ENCODE data around the gene LRRC4C. TPM values are rescaled to one million over a fixed set of nuclear protein-coding genes. Genes with fewer than 3 reads are reported as not detected.
"Not testable (repeated sequence)": the region's sequence is repeated elsewhere in the genome, so short reads cannot be mapped to it uniquely, and the experiment has no call there.

LRRC4C gene
- total RNA-seq, 1 experiment from 2014 or later = not detected

DNA sequence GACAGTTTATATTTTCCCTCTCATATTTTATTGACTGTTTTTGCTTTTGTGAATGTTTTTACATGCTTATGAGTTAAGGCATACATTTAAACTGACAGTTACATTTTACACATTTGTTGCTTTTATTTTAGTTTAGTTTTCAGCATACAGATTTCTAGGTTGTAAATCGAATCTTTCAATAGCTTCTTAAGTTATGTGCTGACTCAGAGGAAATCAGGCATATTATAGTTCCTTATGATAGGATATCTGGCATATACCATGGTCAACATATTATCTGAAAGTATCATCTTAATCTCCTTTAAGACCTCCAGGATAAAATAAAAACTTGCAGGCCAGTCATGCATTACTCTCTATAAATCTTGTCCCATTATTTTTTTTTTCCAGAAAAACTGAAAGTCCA lies 916.6 kb downstream of the LRRC4C start:
- intact Hi-C loops (cut with micrococcal nuclease; ENCODE audit: unreplicated experiment) = no loop called here
- Mint-ChIP-seq H3K36me3 (ENCODE audit: insufficient read depth, unreplicated experiment) (no peaks in the 10 kb centered on the region), H3K27me3 (ENCODE audit: unreplicated experiment) (no peaks in the 10 kb centered on the region), H3K27ac (ENCODE audit: unreplicated experiment) (no peak overlapping the region), H3K9me3 (ENCODE audit: low read depth, unreplicated experiment) (peaks cover 20% of the 10 kb centered on the region), H3K4me3 (ENCODE audit: low read depth, unreplicated experiment) (no peak overlapping the region), H3K4me1 (ENCODE audit: low read depth, unreplicated experiment) (no peaks in the 10 kb centered on the region)
- CTCF ChIA-PET = no interaction called here
- TF ChIP-seq, protein P1, sequence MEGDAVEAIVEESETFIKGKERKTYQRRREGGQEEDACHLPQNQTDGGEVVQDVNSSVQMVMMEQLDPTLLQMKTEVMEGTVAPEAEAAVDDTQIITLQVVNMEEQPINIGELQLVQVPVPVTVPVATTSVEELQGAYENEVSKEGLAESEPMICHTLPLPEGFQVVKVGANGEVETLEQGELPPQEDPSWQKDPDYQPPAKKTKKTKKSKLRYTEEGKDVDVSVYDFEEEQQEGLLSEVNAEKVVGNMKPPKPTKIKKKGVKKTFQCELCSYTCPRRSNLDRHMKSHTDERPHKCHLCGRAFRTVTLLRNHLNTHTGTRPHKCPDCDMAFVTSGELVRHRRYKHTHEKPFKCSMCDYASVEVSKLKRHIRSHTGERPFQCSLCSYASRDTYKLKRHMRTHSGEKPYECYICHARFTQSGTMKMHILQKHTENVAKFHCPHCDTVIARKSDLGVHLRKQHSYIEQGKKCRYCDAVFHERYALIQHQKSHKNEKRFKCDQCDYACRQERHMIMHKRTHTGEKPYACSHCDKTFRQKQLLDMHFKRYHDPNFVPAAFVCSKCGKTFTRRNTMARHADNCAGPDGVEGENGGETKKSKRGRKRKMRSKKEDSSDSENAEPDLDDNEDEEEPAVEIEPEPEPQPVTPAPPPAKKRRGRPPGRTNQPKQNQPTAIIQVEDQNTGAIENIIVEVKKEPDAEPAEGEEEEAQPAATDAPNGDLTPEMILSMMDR (IDR thresholded peaks at IDR 0.05; ENCODE audit: unreplicated experiment) = no peak
- no TSS peak for BruUV-seq (replicated peaks)
- no peak for DNase-seq

DNA sequence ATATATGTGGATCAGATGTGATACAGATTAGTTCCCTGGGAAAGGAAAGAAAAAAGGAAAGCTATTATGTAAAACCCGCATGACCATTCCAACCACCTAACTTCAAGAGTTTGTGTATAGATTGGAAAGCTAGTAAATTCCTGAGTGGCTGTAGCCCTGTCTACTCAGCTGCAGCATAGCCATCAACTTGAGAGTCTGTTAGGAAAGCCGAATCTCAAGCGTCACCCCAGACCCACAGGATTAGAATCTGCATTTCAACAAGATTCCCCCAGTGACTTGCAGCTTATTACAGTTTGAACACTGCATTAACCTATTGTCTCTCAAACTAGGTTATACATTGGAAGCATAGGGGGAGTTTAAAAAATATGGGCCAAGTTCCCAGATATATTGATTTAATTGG lies 921.7 kb downstream of the LRRC4C start:
- no TSS peak for BruUV-seq (replicated peaks)
- Mint-ChIP-seq H3K27me3 (ENCODE audit: unreplicated experiment) (no peaks in the 10 kb centered on the region), H3K9me3 (ENCODE audit: low read depth, unreplicated experiment) (peaks cover 15% of the 10 kb centered on the region), H3K27ac (ENCODE audit: unreplicated experiment) (no peak overlapping the region), H3K4me1 (ENCODE audit: low read depth, unreplicated experiment) (no peaks in the 10 kb centered on the region), H3K36me3 (ENCODE audit: insufficient read depth, unreplicated experiment) (no peaks in the 10 kb centered on the region), H3K4me3 (ENCODE audit: low read depth, unreplicated experiment) (no peak overlapping the region)
- CTCF ChIA-PET = interaction anchor here (0.5 kb wide), 1 partner anchor 114 kb away, joined by 3 read pairs; no protein-coding TSS in a partner anchor
- TF ChIP-seq, protein P1 (IDR thresholded peaks at IDR 0.05; ENCODE audit: unreplicated experiment) = no peak
- intact Hi-C loops (cut with micrococcal nuclease; ENCODE audit: unreplicated experiment) = no loop called here
- no peak for DNase-seq

- BruUV-seq (replicated peaks); H3K27ac Mint-ChIP-seq (ENCODE audit: unreplicated experiment); H3K4me3 Mint-ChIP-seq (ENCODE audit: low read depth, unreplicated experiment); H3K36me3 Mint-ChIP-seq (ENCODE audit: insufficient read depth, unreplicated experiment); intact Hi-C loops (cut with micrococcal nuclease; ENCODE audit: unreplicated experiment); CTCF ChIA-PET; DNase-seq; H3K4me1 Mint-ChIP-seq (ENCODE audit: low read depth, unreplicated experiment); H3K27me3 Mint-ChIP-seq (ENCODE audit: unreplicated experiment); H3K9me3 Mint-ChIP-seq (ENCODE audit: low read depth, unreplicated experiment): not testable (repeated sequence)
These were observed 937.4 kb downstream of the LRRC4C start for GRCh38 chr11:40522080-40522479.

DNA sequence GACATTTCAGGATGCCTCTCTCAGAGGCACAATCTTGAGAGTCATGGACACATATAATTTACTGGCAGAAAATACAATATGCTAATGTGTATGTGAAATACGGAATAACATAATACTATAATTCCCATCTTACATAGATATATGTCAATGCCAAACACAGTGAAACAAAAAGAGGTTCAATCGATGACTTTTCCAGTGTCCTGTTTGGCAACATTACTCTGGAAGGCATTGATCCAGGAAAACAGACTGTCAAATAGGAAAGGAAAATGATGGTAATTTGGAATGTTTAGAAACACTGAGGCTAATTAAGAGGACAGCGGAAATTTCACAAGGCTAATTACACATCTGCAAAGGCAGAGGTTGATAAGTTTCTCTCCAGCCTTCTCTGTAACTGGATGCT lies 942.3 kb downstream of the LRRC4C start:
- TF ChIP-seq, protein P1 (IDR thresholded peaks at IDR 0.05; ENCODE audit: unreplicated experiment) = no peak
- no TSS peak for BruUV-seq (replicated peaks)
- Mint-ChIP-seq H3K27ac (ENCODE audit: unreplicated experiment) (no peak overlapping the region), H3K36me3 (ENCODE audit: insufficient read depth, unreplicated experiment) (no peaks in the 10 kb centered on the region), H3K4me3 (ENCODE audit: low read depth, unreplicated experiment) (no peak overlapping the region), H3K27me3 (ENCODE audit: unreplicated experiment) (no peaks in the 10 kb centered on the region), H3K9me3 (ENCODE audit: low read depth, unreplicated experiment) (peaks cover 7% of the 10 kb centered on the region), H3K4me1 (ENCODE audit: low read depth, unreplicated experiment) (no peaks in the 10 kb centered on the region)
- CTCF ChIA-PET = no interaction called here
- no peak for DNase-seq
- intact Hi-C loops (cut with micrococcal nuclease; ENCODE audit: unreplicated experiment) = no loop called here

- BruUV-seq (replicated peaks) = no TSS peak
- no peak overlapping the region for H3K4me3 Mint-ChIP-seq (ENCODE audit: low read depth, unreplicated experiment)
- CTCF ChIA-PET = no interaction called here
- H3K9me3 Mint-ChIP-seq (ENCODE audit: low read depth, unreplicated experiment) = peaks cover 8% of the 10 kb centered on the region
- H3K4me1 Mint-ChIP-seq (ENCODE audit: low read depth, unreplicated experiment) = no peaks in the 10 kb centered on the region
- no peaks in the 10 kb centered on the region for H3K36me3 Mint-ChIP-seq (ENCODE audit: insufficient read depth, unreplicated experiment)
- intact Hi-C loops (cut with micrococcal nuclease; ENCODE audit: unreplicated experiment) = no loop called here
- no peak overlapping the region for H3K27ac Mint-ChIP-seq (ENCODE audit: unreplicated experiment)
- no peaks in the 10 kb centered on the region for H3K27me3 Mint-ChIP-seq (ENCODE audit: unreplicated experiment)
- TF ChIP-seq, protein P1 (IDR thresholded peaks at IDR 0.05; ENCODE audit: unreplicated experiment) = no peak
- DNase-seq = no peak
These were observed 945.3 kb downstream of the LRRC4C start for GRCh38 chr11:40514124-40514523.
